K562 (cell line): ENCODE results near the gene SYNE1. TPM values are rescaled to one million over a fixed set of nuclear protein-coding genes. Genes with fewer than 3 reads are reported as not detected.

Experiments used
- ATAC-seq: fragments of 200-7000 bp; cut with Tn5 transposase; 3 replicates; pipeline ENCODE4 v1.9.1; 2020; ENCODE audit warnings: moderate library complexity
- BruUV-seq: library from RNA; stranded (reverse); fragments of 400-500 nt; replicated peaks from 2 replicates; lab custom pipeline; 2021; lab: Mats Ljungman, UMichigan
- CTCF ChIA-PET: fragments of 300-600 bp; formaldehyde crosslinking; extraction: SDS; loops from one replicate; lab custom pipeline; 2021; ENCODE audit warnings: low intra/inter-chr PET ratio; lab: Yijun Ruan, JAX
- POLR2A ChIA-PET: fragments of 300-600, 350-650 bp; sonication (Branson Sonifier 250); formaldehyde crosslinking; extraction: SDS; loops from one replicate; lab custom pipeline; 2021; ENCODE audit warnings: antibody characterized with exemption, inconsistent platforms; lab: Yijun Ruan, JAX
- DNase-seq, 4 experiments: peaks; one replicate each; pipeline versions ENCODE4 v3.0.0 to v3.0.0-alpha.2; 2011 to 2018; ENCODE audit warnings: low spot score in 3 of 4, mixed read lengths in 3 of 4; ENCODE audit errors: extremely low read depth in 1 of 4
- FAIRE-seq: peaks from 2 replicates; lab custom pipeline; 2011; peaks lifted over from hg19 to GRCh38; lab: Jason Lieb, UNC
- H2AFZ ChIP-seq: 2 replicates; pipeline ENCODE4 v1.6.0; 2011; ENCODE audit warnings: low read depth, low read length, control low read depth, inconsistent platforms
- H3K27ac ChIP-seq: fragments of 200-600 bp; 3 replicates; pipeline ENCODE4 v1.8.0; 2011; ENCODE audit warnings: low read depth, mild to moderate bottlenecking, control low read depth, inconsistent platforms, low read length, moderate library complexity, mixed read lengths; ENCODE audit errors: extremely low read depth
- H3K27me3 ChIP-seq, 2 experiments: fragments of 300-600 bp in 1 of 2; 2 replicates in 1 of 2; 3 replicates in 1 of 2; pipeline versions ENCODE4 v1.6.0 to v1.8.0; 2011; ENCODE audit warnings: inconsistent platforms in 2 of 2, low read length in 2 of 2, mild to moderate bottlenecking in 1 of 2, mixed read lengths in 1 of 2, moderate library complexity in 1 of 2; ENCODE audit not compliant: control insufficient read depth in 2 of 2, insufficient read depth in 2 of 2
- H3K36me3 ChIP-seq: fragments of 300-600 bp; 3 replicates; pipeline ENCODE4 v1.8.0; 2011; ENCODE audit warnings: mild to moderate bottlenecking, low read length, inconsistent platforms; ENCODE audit not compliant: control insufficient read depth, insufficient read depth
- H3K4me1 ChIP-seq, 2 experiments: fragments of 200-600 bp in 1 of 2; replicated peaks in 1 of 2; 2 replicates in 1 of 2; 3 replicates in 1 of 2; pipeline versions ENCODE4 v1.5.1 to v1.8.0; 2011; ENCODE audit warnings: inconsistent platforms in 2 of 2, low read length in 2 of 2, mild to moderate bottlenecking in 1 of 2, mixed read lengths in 1 of 2, moderate library complexity in 1 of 2; ENCODE audit not compliant: control insufficient read depth in 2 of 2, insufficient read depth in 2 of 2
- H3K4me2 ChIP-seq: 2 replicates; pipeline ENCODE4 v1.6.1; 2011; ENCODE audit warnings: low read length, control low read depth, inconsistent platforms, mixed read lengths; ENCODE audit not compliant: insufficient read depth
- H3K4me3 ChIP-seq: fragments of 200-600 bp; sonication (generic), shearing (Covaris generic); 2 replicates; pipeline ENCODE4 v1.5.1; 2016; ENCODE audit warnings: control low read depth, inconsistent platforms
- H3K79me2 ChIP-seq: fragments of 200-600 bp; 3 replicates; pipeline ENCODE4 v1.8.0; 2011; ENCODE audit warnings: low read length, inconsistent platforms; ENCODE audit not compliant: control insufficient read depth, insufficient read depth
- H3K9ac ChIP-seq, 2 experiments: 2 replicates each; pipeline versions ENCODE4 v1.6.0 to v1.6.1; 2011; ENCODE audit warnings: low read depth in 2 of 2, low read length in 2 of 2, control low read depth in 1 of 2, inconsistent platforms in 1 of 2, mild to moderate bottlenecking in 1 of 2, mixed read lengths in 1 of 2; ENCODE audit not compliant: insufficient read depth in 1 of 2
- H3K9me1 ChIP-seq: one replicate; pipeline ENCODE4 v1.6.0; 2011; ENCODE audit warnings: inconsistent platforms, mild to moderate bottlenecking, low read length, moderate library complexity; ENCODE audit not compliant: control insufficient read depth, insufficient read depth
- H3K9me3 ChIP-seq: replicated peaks from 2 replicates; pipeline ENCODE4 v1.5.1; 2011; ENCODE audit warnings: low read depth, low read length, inconsistent platforms; ENCODE audit not compliant: control insufficient read depth, insufficient read depth
- H4K20me1 ChIP-seq: replicated peaks from 2 replicates; pipeline ENCODE4 v1.6.1; 2011; ENCODE audit warnings: low read length, inconsistent platforms, mixed read lengths; ENCODE audit not compliant: control insufficient read depth, insufficient read depth
- CBFA2T2 ChIP-seq: fragments of 450-650 bp; conservative IDR thresholded peaks from 2 replicates; pipeline ENCODE4 v1.6.1; 2017; ENCODE audit warnings: mild to moderate bottlenecking
- CREB3L1 ChIP-seq: fragments of 450-650 bp; IDR thresholded peaks from 2 replicates; pipeline ENCODE4 v1.6.1; 2014; ENCODE audit warnings: low read depth, mild to moderate bottlenecking, moderate library complexity, borderline replicate concordance
- E2F1 ChIP-seq: sonication (generic); formaldehyde crosslinking; IDR thresholded peaks from 2 replicates; pipeline ENCODE4 v1.8.1; 2023; ENCODE audit warnings: mild to moderate bottlenecking, missing genetic modification reagents, moderate library complexity
- FOXK2 ChIP-seq, 2 experiments: fragments of 450-650 bp; IDR thresholded peaks in 1 of 2; conservative IDR thresholded peaks in 1 of 2; 2 replicates each; pipeline ENCODE4 v1.6.1; 2016; ENCODE audit warnings: low read depth in 2 of 2, mild to moderate bottlenecking in 1 of 2
- IRF9 ChIP-seq: fragments of 450-650 bp; IDR thresholded peaks from 2 replicates; pipeline ENCODE4 v1.6.1; 2016; ENCODE audit warnings: missing biosample characterization, missing genetic modification characterization
- KAT7 ChIP-seq: sonication (generic); formaldehyde crosslinking; IDR thresholded peaks from 2 replicates; pipeline ENCODE4 v1.8.0; 2022; ENCODE audit warnings: missing genetic modification reagents, mild to moderate bottlenecking, borderline replicate concordance
- MLX ChIP-seq, 2 experiments: fragments of 450-650 bp in 1 of 2; sonication (generic) in 1 of 2; formaldehyde crosslinking; conservative IDR thresholded peaks; 2 replicates each; pipeline versions ENCODE4 v1.4.0 to v1.8.1; 2020 to 2022; ENCODE audit warnings: mild to moderate bottlenecking in 1 of 2, missing genetic modification reagents in 1 of 2
- STAT5B ChIP-seq: fragments of 250-450 bp; sonication (Bioruptor Pico); IDR thresholded peaks from 2 replicates; pipeline ENCODE4 v1.8.0; 2021; ENCODE audit warnings: mild to moderate bottlenecking, inconsistent platforms
- U2AF2 ChIP-seq: fragments of 200-400 bp; formaldehyde crosslinking; optimal IDR thresholded peaks from 2 replicates; pipeline ENCODE3; 2017; ENCODE audit warnings: low read depth, mild to moderate bottlenecking, low read length
- ZBTB43 ChIP-seq: sonication (generic); formaldehyde crosslinking; IDR thresholded peaks from 2 replicates; pipeline ENCODE4 v1.8.0; 2023; ENCODE audit warnings: mild to moderate bottlenecking, missing genetic modification reagents
- ZNF518B ChIP-seq: fragments of 250-450 bp; sonication (Bioruptor Pico); IDR thresholded peaks from 2 replicates; pipeline ENCODE4 v1.5.0; 2021; ENCODE audit warnings: mild to moderate bottlenecking, moderate library complexity
- ZNF75A ChIP-seq: fragments of 450-650 bp; formaldehyde crosslinking; IDR thresholded peaks from 2 replicates; pipeline ENCODE4 v1.4.0; 2020; ENCODE audit warnings: mild to moderate bottlenecking
- ZNF766 ChIP-seq: fragments of 200-800 bp; sonication (Bioruptor generic); conservative IDR thresholded peaks from 2 replicates; pipeline ENCODE4 v1.6.1; 2016; ENCODE audit warnings: missing genetic modification characterization, missing compliant biosample characterization
- WGBS: fragments of 100-300 bp; shearing (Covaris generic); methylation state at CpG from one replicate; pipeline ENCODE4 v1.1.6; 2016; ENCODE audit warnings: low coverage, mixed read lengths; ENCODE audit not compliant: insufficient coverage; ENCODE audit errors: missing lambda C conversion rate; 5-methylcytosine and 5-hydroxymethylcytosine counted together
- in situ Hi-C: fragments of 300-500 bp; cut with MboI; formaldehyde crosslinking; loops from 4 replicates; pipeline ENCODE4 v1.15.0; 2018; ENCODE audit warnings: inconsistent platforms, mixed read lengths
- intact Hi-C: fragments of 100-400 bp; cut with micrococcal nuclease; formaldehyde crosslinking; loops from 2 replicates; pipeline ENCODE4 v1.14.2; 2022
- polyA plus RNA-seq, 8 experiments: library from polyadenylated mRNA; depleted of rRNA in 4 of 8; stranded (reverse) in 5 of 8; unstranded in 3 of 8; fragments of >200 nt; fragmentation: Nextera tagmentation in 2 of 8; fragmentation: Illumina TruSeq in 1 of 8; extraction: Ambion mirVana in 2 of 8; extraction: Trizol in 1 of 8; gene quantifications; 2 replicates each; pipeline versions ENCODE4 v1.2.1 to v1.2.3, GENCODE V29; 2011 to 2014; ENCODE audit warnings: inconsistent platforms in 1 of 8, missing spikeins in 1 of 8
- total RNA-seq, 7 experiments: library from RNA; depleted of rRNA in 6 of 7; stranded (reverse); fragments of >200 nt in 6 of 7; fragmentation: Illumina TruSeq in 2 of 7; extraction: Trizol in 2 of 7; gene quantifications; 2 replicates each; pipeline versions ENCODE4 v1.2.1 to v1.2.3, GENCODE V29; 2011 to 2021; ENCODE audit warnings: low replicate concordance in 1 of 7

SYNE1 gene
- total and polyA plus RNA-seq, 9 of the 15 experiments (the other 6 are each of a cell fraction or from before 2014, with no cell fraction given), result under 0.01 to 0.42 (median 0.08) TPM; not detected in 1

- no peaks in the 10 kb centered on the region for H3K4me1 ChIP-seq
- FAIRE-seq (no peak), DNase-seq (no peak), ATAC-seq (no peak)
- H3K27me3 ChIP-seq, result no peaks in the 10 kb centered on the region
- in situ Hi-C loops (no loop called here), intact Hi-C loops (no loop called here)
- H3K4me2 ChIP-seq, result no peak overlapping the region
- BruUV-seq, result no TSS peak
- ChIA-PET POLR2A (no interaction called here), CTCF (no interaction called here)
- no peak overlapping the region for H3K9ac ChIP-seq
- no peak overlapping the region for H3K27ac ChIP-seq
- H3K9me3 ChIP-seq, result no peaks in the 10 kb centered on the region; the same call in 1 of the 2 replicates
- H3K4me3 ChIP-seq, result no peak overlapping the region
- H3K79me2 ChIP-seq, result no peaks in the 10 kb centered on the region
- H4K20me1 ChIP-seq, result no peaks in the 10 kb centered on the region
- no peaks in the 10 kb centered on the region for H3K36me3 ChIP-seq
- H2AFZ ChIP-seq, result no peak overlapping the region
- no peaks in the 10 kb centered on the region for H3K9me1 ChIP-seq
- 5% methylated on average over 3 of the region's 3 CpGs for WGBS
- no peak for TF ChIP-seq CREB3L1
- no peak for TF ChIP-seq U2AF2
- TF ChIP-seq KAT7 (CRISPR knock-in tag), result no peak
- no peak for TF ChIP-seq MLX (CRISPR knock-in tag; conservative IDR thresholded peaks at IDR 0.05)
- no peak for TF ChIP-seq ZNF766 (CRISPR knock-in tag)
- no peak for TF ChIP-seq E2F1
- TF ChIP-seq STAT5B (CRISPR knock-in tag), result no peak
- no peak for TF ChIP-seq ZNF75A
- TF ChIP-seq IRF9, result no peak
- no peak for TF ChIP-seq FOXK2 (conservative IDR thresholded peaks at IDR 0.05 in 1 of 2, IDR thresholded peaks at IDR 0.05 in 1 of 2; ENCODE audit: low read depth in 2 of 2)
- no peak for TF ChIP-seq ZBTB43 (CRISPR knock-in tag)
- TF ChIP-seq CBFA2T2, result no peak
- TF ChIP-seq ZNF518B (CRISPR knock-in tag), result no peak
These were observed 53.3 kb downstream of the SYNE1 start for GRCh38 chr6:152583888-152584287.
